PC-3 (cell line): ENCODE results near the gene TRPV2.

Experiments
- CTCF ChIP-seq: fragments of 300-600 bp; sonication (generic); conservative IDR thresholded peaks from 2 replicates; pipeline ENCODE4 v1.5.1; 2017; ENCODE audit warnings: antibody characterized with exemption, low read depth, mild to moderate bottlenecking, low read length
- EZH2phosphoT487 ChIP-seq: fragments of 300-600 bp; sonication (generic); IDR thresholded peaks from 2 replicates; pipeline ENCODE4 v1.6.1; 2018; ENCODE audit warnings: mild to moderate bottlenecking, antibody characterized with exemption, low read length, borderline replicate concordance

GRCh38 chr17:16456742-16457316 is 41.5 kb downstream of the TRPV2 start:
- no peak for TF ChIP-seq CTCF
- TF ChIP-seq EZH2phosphoT487, result no peak
